HG02973 (cell line): ENCODE data around the gene FREM2.

ENCODE experiments used
- ATAC-seq: cut with Tn5 transposase; IDR thresholded peaks from one replicate; pipeline ENCODE4 v1.9.1; 2021; ENCODE audit warnings: moderate library complexity; ENCODE audit not compliant: unreplicated experiment

The FREM2 gene, protein sequence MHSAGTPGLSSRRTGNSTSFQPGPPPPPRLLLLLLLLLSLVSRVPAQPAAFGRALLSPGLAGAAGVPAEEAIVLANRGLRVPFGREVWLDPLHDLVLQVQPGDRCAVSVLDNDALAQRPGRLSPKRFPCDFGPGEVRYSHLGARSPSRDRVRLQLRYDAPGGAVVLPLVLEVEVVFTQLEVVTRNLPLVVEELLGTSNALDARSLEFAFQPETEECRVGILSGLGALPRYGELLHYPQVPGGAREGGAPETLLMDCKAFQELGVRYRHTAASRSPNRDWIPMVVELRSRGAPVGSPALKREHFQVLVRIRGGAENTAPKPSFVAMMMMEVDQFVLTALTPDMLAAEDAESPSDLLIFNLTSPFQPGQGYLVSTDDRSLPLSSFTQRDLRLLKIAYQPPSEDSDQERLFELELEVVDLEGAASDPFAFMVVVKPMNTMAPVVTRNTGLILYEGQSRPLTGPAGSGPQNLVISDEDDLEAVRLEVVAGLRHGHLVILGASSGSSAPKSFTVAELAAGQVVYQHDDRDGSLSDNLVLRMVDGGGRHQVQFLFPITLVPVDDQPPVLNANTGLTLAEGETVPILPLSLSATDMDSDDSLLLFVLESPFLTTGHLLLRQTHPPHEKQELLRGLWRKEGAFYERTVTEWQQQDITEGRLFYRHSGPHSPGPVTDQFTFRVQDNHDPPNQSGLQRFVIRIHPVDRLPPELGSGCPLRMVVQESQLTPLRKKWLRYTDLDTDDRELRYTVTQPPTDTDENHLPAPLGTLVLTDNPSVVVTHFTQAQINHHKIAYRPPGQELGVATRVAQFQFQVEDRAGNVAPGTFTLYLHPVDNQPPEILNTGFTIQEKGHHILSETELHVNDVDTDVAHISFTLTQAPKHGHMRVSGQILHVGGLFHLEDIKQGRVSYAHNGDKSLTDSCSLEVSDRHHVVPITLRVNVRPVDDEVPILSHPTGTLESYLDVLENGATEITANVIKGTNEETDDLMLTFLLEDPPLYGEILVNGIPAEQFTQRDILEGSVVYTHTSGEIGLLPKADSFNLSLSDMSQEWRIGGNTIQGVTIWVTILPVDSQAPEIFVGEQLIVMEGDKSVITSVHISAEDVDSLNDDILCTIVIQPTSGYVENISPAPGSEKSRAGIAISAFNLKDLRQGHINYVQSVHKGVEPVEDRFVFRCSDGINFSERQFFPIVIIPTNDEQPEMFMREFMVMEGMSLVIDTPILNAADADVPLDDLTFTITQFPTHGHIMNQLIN (N-terminal part only)

GRCh38 chr13:38686577-38687245 is at the start of gene FREM2:
Gene FREM2, plus strand, starts transcription at chr13:38687077. Its CDS starts 268 bp downstream, at chr13:38687345.
- no peak for ATAC-seq

GRCh38 chr13:38637576-38637975 is 49.3 kb upstream of the FREM2 start:
- ATAC-seq: no peak

DNA sequence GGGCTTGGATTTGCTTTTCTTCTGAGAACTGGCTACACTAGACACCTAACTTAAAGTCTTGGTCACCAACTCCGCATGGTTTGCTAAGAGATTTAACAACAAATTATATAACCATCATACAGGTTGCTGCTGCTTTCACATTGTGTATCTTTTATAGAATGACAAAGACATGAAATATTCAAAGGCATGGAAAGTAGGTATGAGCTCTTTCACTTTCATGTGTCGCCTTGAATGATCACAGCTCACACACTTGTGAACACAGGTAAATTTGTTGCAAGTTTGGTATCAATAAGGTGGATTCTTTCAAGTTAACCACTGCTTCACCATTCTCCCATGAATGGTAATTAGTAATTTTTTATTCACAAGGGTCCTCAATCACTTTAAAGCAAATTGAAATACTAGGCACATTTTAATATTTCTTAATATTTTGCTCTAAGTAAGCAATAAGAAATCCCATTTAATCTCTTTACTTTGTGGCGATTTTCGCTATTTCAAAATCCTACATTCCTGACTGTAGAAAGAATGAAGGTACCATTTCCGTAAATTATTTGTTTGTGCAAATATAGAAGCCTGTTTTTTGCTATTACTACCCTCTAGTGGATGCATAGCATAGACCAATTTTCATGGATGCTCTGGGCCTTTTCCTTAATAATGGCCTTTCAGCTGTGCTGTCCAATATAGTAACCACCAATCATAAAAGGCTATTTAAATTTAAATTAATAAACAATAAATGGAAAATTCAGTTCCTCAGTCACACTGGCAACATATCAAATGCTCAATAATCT is 45.5 kb upstream of the FREM2 start:
- no peak for ATAC-seq

GRCh38 chr13:38647312-38647711 is 39.6 kb upstream of the FREM2 start:
- no peak for ATAC-seq

- no peak for ATAC-seq
These were observed 38.0 kb upstream of the FREM2 start for GRCh38 chr13:38648912-38649311.

GRCh38 chr13:38656699-38657098 is 30.2 kb upstream of the FREM2 start:
- ATAC-seq: no peak

DNA sequence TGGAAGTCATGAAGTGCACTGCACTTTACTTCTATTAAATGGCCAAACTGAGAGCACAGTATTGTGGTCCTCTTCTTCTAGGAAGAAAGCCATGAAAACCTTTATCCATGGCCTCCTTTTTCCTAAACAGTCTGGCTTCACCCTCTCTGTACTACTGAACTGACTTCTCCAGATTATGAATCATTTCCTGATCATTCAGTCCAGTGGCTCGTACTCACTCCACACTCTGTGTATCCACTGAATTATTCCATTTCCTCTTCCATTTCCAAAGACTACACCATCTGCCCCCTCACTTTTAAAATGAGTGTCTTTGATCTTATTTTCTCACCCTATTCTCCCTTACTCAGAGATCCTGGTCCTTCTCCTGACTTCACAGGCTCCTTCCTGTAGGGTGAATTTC is 29.7 kb upstream of the FREM2 start:
- ATAC-seq: no peak

- no peak for ATAC-seq
These were observed 28.0 kb upstream of the FREM2 start for GRCh38 chr13:38658906-38659305.

DNA sequence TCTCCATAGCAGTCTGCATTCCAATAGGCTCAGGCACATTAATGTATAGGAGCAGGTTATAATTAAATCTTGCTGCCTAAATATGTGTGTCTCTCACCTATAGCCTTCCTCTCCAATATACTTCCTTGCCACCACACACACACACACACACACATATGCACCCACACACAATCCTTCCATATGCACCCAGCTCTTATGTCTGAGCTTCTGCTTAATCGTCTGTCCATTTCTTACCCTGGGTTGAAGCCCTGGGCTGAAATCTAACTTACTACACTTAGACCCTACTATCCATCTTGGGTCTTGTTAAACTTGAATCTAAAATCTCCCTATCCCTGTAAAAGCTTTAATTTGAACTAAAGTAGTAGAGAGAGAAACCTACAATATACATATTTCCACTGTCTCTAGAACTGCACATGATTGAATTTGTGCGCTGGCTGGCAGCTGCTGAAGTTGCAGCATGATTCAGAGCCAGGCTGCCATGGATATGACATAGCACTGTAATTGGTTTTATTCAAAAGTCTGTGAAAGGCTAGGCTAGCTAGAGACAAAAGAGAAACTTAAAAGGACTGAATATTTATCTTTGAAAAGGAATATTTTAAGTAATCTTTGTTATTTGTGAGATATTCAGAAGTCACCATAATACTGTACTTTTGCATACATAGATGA is 25.7 kb upstream of the FREM2 start:
- ATAC-seq: no peak

DNA sequence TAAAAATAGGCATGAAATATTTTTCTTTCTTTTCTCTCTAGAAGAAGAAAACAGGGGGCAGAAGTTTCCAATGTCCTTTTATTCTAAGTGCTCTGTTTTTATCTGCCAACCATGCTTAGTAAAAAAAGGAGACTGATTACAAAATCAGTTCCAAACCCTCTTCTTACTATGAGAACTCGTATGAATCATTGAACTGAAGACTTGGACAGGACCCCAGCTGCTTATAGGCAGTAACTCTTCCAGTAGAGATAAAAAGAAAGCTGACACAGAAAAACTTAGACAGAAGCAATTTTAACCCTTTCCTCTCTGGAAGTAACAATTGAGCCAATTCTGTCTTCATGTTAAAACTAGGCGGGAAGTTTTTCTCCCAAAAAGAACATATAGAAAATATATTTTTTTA is 24.5 kb upstream of the FREM2 start:
- no peak for ATAC-seq

GRCh38 chr13:38664906-38665305 is 22.0 kb upstream of the FREM2 start:
- ATAC-seq: no peak

- ATAC-seq: no peak
These were observed 19.3 kb upstream of the FREM2 start for GRCh38 chr13:38667526-38668109.

DNA sequence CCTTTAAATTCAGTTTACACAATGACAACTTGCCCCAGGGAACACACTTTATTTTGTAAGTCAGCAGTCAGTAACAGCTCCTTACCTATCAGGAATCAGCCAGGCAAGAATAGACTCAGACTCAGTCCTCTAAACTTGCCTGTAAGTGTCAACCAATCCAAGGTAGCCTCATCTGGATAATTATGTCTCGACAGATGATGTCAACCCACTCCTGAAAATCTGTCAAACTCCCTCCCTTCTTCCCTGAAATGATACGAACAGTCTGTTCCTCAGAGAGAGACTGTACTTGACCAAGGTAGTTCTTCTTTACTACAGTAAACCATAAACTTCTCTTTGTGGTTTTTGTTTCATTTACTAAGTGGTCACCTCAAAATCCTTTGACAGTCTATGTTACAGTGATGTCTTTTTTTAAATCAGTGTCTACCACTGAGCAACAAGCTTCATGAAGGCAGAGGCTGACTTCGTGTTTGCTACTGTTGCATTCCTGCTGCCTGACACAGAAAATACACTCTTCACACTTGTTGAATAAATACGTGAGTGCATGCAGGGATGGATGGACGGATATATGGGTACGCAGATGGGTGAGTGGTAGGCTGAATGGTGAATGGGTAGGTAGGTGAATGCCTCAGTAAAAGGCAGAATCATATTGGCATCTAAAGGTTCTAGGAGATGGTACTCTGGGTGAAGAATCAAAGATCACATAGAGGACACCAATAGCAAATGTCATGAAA is 17.5 kb upstream of the FREM2 start:
- ATAC-seq: no peak

DNA sequence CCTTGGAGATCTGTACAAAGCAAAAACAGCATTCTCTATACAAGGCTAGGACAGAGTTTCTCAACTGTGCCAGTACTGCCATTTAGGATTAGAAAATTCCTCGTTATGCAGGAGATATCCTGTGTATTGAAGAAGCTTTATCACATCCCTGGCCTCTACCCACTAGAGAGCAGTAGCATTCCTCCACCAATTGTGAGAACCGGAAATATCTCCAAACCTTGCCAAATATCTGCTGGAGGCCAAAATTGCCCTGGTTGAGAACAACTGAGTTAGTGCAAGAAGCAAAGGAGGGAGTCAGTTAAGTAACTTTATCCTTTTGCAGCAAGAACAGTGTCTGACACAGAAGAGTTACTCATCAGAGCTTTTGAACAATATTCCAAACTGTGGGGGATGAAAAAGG is 16.2 kb upstream of the FREM2 start:
- ATAC-seq: no peak

- ATAC-seq: no peak
These were observed 14.9 kb upstream of the FREM2 start for GRCh38 chr13:38671980-38672379.

DNA sequence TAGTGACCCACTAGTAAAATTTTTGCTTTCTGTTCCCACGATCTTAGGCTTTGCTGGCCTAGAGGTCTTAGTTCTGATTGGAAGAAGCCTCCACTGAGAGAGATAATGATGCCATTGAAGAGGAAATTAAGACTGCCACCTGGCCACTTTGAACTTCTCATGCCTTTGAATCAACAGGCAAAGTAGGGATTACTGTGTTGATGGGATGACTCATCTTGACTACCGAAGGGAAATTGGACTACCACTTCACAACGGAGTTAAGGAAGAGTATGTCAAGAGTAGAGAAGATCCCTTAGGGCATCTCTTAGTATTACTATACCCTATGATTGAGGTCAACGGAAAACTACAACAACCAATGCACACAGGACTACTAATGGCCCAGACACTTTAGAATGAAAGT is 12.7 kb upstream of the FREM2 start:
- ATAC-seq: no peak

DNA sequence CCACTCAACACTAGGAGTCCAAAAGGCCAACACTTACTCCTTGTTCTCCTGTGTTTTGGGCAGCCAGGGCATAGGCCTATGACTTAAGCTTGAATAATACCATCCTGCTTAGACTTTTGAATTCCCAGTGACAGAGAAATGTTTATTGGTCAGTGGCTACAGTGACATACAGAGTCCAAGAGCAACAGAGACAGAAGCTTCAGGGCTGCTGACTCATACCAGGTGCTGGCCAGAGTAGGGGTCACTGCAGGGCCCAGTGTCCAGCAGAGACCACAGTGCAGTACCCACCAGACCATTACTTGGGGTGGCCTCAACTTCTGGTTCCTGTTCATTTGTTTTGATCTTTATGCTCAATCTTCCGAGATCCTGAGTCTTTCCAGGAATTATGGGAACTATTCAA is 6.0 kb upstream of the FREM2 start:
- no peak for ATAC-seq

GRCh38 chr13:38684714-38685113 is 2.2 kb upstream of the FREM2 start:
- no peak for ATAC-seq
